ENCODE data around the gene MNT. TPM values are rescaled to one million over a fixed set of nuclear protein-coding genes. Genes with fewer than 3 reads are reported as not detected.

The MNT gene
- total and polyA plus RNA-seq, 9 of the 15 experiments (the other 6 are each of a cell fraction or from before 2014, with no cell fraction given): 0.18 to 23.8 (median 5.3) TPM

GRCh38 chr17:2343421-2343820 lies 57.4 kb downstream of the MNT start:
- Histone ChIP-seq H4K20me1 (replicated peaks; ENCODE audit: control insufficient read depth, insufficient read depth, low read length) (no peaks in the 10 kb centered on the region), H3K4me3 (no peak overlapping the region), H3K4me2 (ENCODE audit: insufficient read depth, low read length) (no peak overlapping the region), H3K27me3 (ENCODE audit: control insufficient read depth in 2 of 2, insufficient read depth in 2 of 2, low read length in 2 of 2) (no peaks in the 10 kb centered on the region), H2AFZ (ENCODE audit: low read depth, low read length) (no peak overlapping the region), H3K36me3 (ENCODE audit: control insufficient read depth, insufficient read depth, low read length) (peaks cover 7% of the 10 kb centered on the region; the same call in 1 of the 3 replicates), H3K9me1 (ENCODE audit: control insufficient read depth, insufficient read depth, low read length) (no peaks in the 10 kb centered on the region), H3K9me3 (replicated peaks; ENCODE audit: control insufficient read depth, insufficient read depth, low read depth, low read length) (no peaks in the 10 kb centered on the region), H3K27ac (ENCODE audit: extremely low read depth, low read depth, low read length) (no peak overlapping the region), H3K4me1 (replicated peaks in 1 of 2; ENCODE audit: control insufficient read depth in 2 of 2, insufficient read depth in 2 of 2, low read length in 2 of 2) (peaks cover under 1 to 4% of the 10 kb centered on the region in 2 experiments; a peak in 3 of 5 replicates), H3K9ac (ENCODE audit: insufficient read depth in 1 of 2, low read depth in 2 of 2, low read length in 2 of 2) (no peak overlapping the region), H3K79me2 (ENCODE audit: control insufficient read depth, insufficient read depth, low read length) (0 out of 3 replicates have a peak, but pooled peaks cover 2% of the 10 kb centered on the region)
- WGBS (ENCODE audit: insufficient coverage, low coverage, missing lambda C conversion rate): 62% methylated on average over 5 of the region's 5 CpGs
- no TSS peak for BruUV-seq (replicated peaks)
- no peak for FAIRE-seq
- in situ Hi-C loops (cut with MboI) (no loop called here), intact Hi-C loops (cut with micrococcal nuclease) (no loop called here)
- ChIA-PET POLR2A (no interaction called here), CTCF (ENCODE audit: low intra/inter-chr PET ratio) (no interaction called here)
- no peak for ATAC-seq
- peak; percentile 36 for TF ChIP-seq NFIC (IDR thresholded peaks at IDR 0.05)
- TF ChIP-seq KHSRP (IDR thresholded peaks at IDR 0.05): no peak
- DNase-seq (ENCODE audit: extremely low read depth in 1 of 4, low spot score in 3 of 4): no peak

DNA sequence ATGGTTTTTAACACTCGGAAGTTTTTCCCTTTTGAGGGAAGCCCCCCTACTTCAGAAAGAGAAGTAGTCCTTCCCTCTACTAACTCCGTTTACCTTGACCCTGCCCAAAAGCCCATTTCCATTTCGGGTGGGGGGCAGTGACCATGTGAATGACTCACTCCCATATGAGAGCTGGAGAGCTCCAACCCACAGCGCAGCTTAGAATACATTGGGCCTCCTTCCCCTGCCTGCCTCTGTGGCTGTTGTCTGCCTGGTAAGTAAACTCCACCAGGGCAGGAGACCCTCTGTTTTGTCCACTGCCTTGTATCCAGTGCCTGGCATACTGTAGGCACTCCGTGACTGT lies 62.6 kb downstream of the MNT start:
- 21% methylated on average over 4 of the region's 5 CpGs for WGBS (ENCODE audit: insufficient coverage, low coverage, missing lambda C conversion rate)
- peak overlapping the region; percentile 72 for H2AFZ ChIP-seq (ENCODE audit: low read depth, low read length)
- intact Hi-C loops (cut with micrococcal nuclease): no loop called here
- H3K4me3 ChIP-seq: peak overlapping the region; percentile 68
- H3K27ac ChIP-seq (ENCODE audit: extremely low read depth, low read depth, low read length): peak overlapping the region; percentile 81; the same call in 2 of the 3 replicates
- peaks cover 16 to 21% of the 10 kb centered on the region in 2 experiments; a peak in 4 of 5 replicates for H3K4me1 ChIP-seq (replicated peaks in 1 of 2; ENCODE audit: control insufficient read depth in 2 of 2, insufficient read depth in 2 of 2, low read length in 2 of 2)
- peak; percentile 11 for FAIRE-seq
- H3K36me3 ChIP-seq (ENCODE audit: control insufficient read depth, insufficient read depth, low read length): peaks cover 28% of the 10 kb centered on the region
- in situ Hi-C loops (cut with MboI): no loop called here
- peak overlapping the region; percentile 93 for H3K4me2 ChIP-seq (ENCODE audit: insufficient read depth, low read length)
- no peaks in the 10 kb centered on the region; the same call in 1 of the 2 replicates for H3K9me3 ChIP-seq (replicated peaks; ENCODE audit: control insufficient read depth, insufficient read depth, low read depth, low read length)
- peak; percentile 19 to 43 (median 30) for DNase-seq (ENCODE audit: extremely low read depth in 1 of 4, low spot score in 3 of 4)
- peaks cover 46% of the 10 kb centered on the region for H3K79me2 ChIP-seq (ENCODE audit: control insufficient read depth, insufficient read depth, low read length)
- no peaks in the 10 kb centered on the region for H3K27me3 ChIP-seq (ENCODE audit: control insufficient read depth in 2 of 2, insufficient read depth in 2 of 2, low read length in 2 of 2)
- POLR2A ChIA-PET: interaction anchor here (0.6 to 1.1 kb wide), 5 partner anchors 10 to 36 kb away, joined by 3 to 5 read pairs (median 3); partner anchors contain the start of genes SMG6 and SRR
- H4K20me1 ChIP-seq (replicated peaks; ENCODE audit: control insufficient read depth, insufficient read depth, low read length): no peaks in the 10 kb centered on the region
- no peaks in the 10 kb centered on the region for H3K9me1 ChIP-seq (ENCODE audit: control insufficient read depth, insufficient read depth, low read length)
- no TSS peak for BruUV-seq (replicated peaks)
- CTCF ChIA-PET (ENCODE audit: low intra/inter-chr PET ratio): no interaction called here
- peak overlapping the region; percentile 73 to 97; a peak in 3 of 4 replicates for H3K9ac ChIP-seq (ENCODE audit: insufficient read depth in 1 of 2, low read depth in 2 of 2, low read length in 2 of 2)
- ATAC-seq: no peak
- TF ChIP-seq ATF3 (IDR thresholded peaks at IDR 0.05) (peak; percentile 64), ATF3 (CRISPR knock-in tag; conservative IDR thresholded peaks at IDR 0.05) (no peak), ZNF589 (CRISPR knock-in tag; IDR thresholded peaks at IDR 0.05; ENCODE audit: low read depth) (no peak), PHF8 (IDR thresholded peaks at IDR 0.05; ENCODE audit: borderline replicate concordance, low read length) (no peak), PCBP1 (IDR thresholded peaks at IDR 0.05; ENCODE audit: low read depth, low read length, poor library complexity, severe bottlenecking) (no peak), HMGXB4 (CRISPR knock-in tag; IDR thresholded peaks at IDR 0.05) (no peak), POLR3G (IDR thresholded peaks at IDR 0.05; ENCODE audit: extremely low read depth, insufficient read length, insufficient replicate concordance) (no peak), FOXJ3 (CRISPR knock-in tag; IDR thresholded peaks at IDR 0.05) (no peak), HDAC1 (IDR thresholded peaks at IDR 0.05) (no peak), SMARCE1 (IDR thresholded peaks at IDR 0.05) (0 out of 2 replicates have a peak, but pooled peaks have one; percentile 24)
- TF ChIP-seq, protein P1, sequence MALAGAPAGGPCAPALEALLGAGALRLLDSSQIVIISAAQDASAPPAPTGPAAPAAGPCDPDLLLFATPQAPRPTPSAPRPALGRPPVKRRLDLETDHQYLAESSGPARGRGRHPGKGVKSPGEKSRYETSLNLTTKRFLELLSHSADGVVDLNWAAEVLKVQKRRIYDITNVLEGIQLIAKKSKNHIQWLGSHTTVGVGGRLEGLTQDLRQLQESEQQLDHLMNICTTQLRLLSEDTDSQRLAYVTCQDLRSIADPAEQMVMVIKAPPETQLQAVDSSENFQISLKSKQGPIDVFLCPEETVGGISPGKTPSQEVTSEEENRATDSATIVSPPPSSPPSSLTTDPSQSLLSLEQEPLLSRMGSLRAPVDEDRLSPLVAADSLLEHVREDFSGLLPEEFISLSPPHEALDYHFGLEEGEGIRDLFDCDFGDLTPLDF (CRISPR knock-in tag; IDR thresholded peaks at IDR 0.05): no peak

Data from K562 (cell line).